Small intestine (tissue), 7 donors: ENCODE results near the gene SPINT2. TPM values are rescaled to one million over a fixed set of nuclear protein-coding genes. Genes with fewer than 3 reads are reported as not detected.
"Not testable (repeated sequence)": the region's sequence is repeated elsewhere in the genome, so short reads cannot be mapped to it uniquely, and the experiment has no call there.

ENCODE experiments used
- DNase-seq, 2 donors: peaks; one replicate each; pipeline versions ENCODE4 v3.0.0 to v3.0.0-alpha.2; 2013
- FAIRE-seq: peaks from 2 replicates; lab custom pipeline; 2012; peaks lifted over from hg19 to GRCh38; lab: Jason Lieb, UNC
- H3K27ac ChIP-seq, 3 donors: one replicate each; pipeline ENCODE4 v1.5.1; 2013; ENCODE audit warnings: low read length in 2 of 3, mild to moderate bottlenecking in 2 of 3, control low read depth in 1 of 3, inconsistent platforms in 1 of 3, low read depth in 1 of 3, moderate library complexity in 1 of 3
- H3K27me3 ChIP-seq, 3 donors: one replicate each; pipeline ENCODE4 v1.6.1; 2013; ENCODE audit warnings: low read length in 3 of 3, inconsistent platforms in 1 of 3; ENCODE audit not compliant: control insufficient read depth in 3 of 3, insufficient read depth in 3 of 3
- H3K36me3 ChIP-seq, 3 donors: one replicate each; pipeline ENCODE4 v1.6.1; 2013; ENCODE audit warnings: low read length in 3 of 3, inconsistent platforms in 1 of 3, low read depth in 1 of 3, mild to moderate bottlenecking in 1 of 3, moderate library complexity in 1 of 3; ENCODE audit not compliant: control insufficient read depth in 3 of 3, insufficient read depth in 2 of 3
- H3K4me1 ChIP-seq, 3 donors: one replicate each; pipeline ENCODE4 v1.6.1; 2013; ENCODE audit warnings: low read length in 2 of 3, inconsistent platforms in 1 of 3, low read depth in 1 of 3, mild to moderate bottlenecking in 1 of 3, moderate library complexity in 1 of 3; ENCODE audit not compliant: control insufficient read depth in 3 of 3, insufficient read depth in 2 of 3
- H3K4me3 ChIP-seq, 3 donors: one replicate each; pipeline ENCODE4 v1.5.1; 2013; ENCODE audit warnings: low read length in 3 of 3, control low read depth in 1 of 3, inconsistent platforms in 1 of 3, low read depth in 1 of 3, mild to moderate bottlenecking in 1 of 3, moderate library complexity in 1 of 3
- H3K9me3 ChIP-seq, 2 donors: one replicate each; pipeline ENCODE4 v1.6.1; 2013; ENCODE audit warnings: low read depth in 1 of 2, low read length in 1 of 2; ENCODE audit not compliant: control insufficient read depth in 2 of 2, insufficient read depth in 1 of 2
- WGBS, 3 donors: extraction: QIAGEN DNeasy Blood & Tissue Kit; methylation state at CpG; one replicate each; pipeline ENCODE4 v1.1.7; 2013; 5-methylcytosine and 5-hydroxymethylcytosine counted together
- polyA plus RNA-seq, 4 donors: library from polyadenylated mRNA; stranded (reverse) in 3 of 4; unstranded in 1 of 4; fragments of 200-250 nt in 3 of 4; fragments of 120-200 nt in 1 of 4; gene quantifications; one replicate each; pipeline versions ENCODE4 v1.2.1 to v1.2.3, GENCODE V29; 2013
- donor health status: healthy with polysubstance abuse.
- donor health status: control.
- donor health status: control.
- donor health status: Bipolar disorder and iron deficiency.
- donor health status: healthy.

SPINT2 gene
- polyA plus RNA-seq, 4 donors = 263 to 450 (median 424) TPM

- Histone ChIP-seq H3K4me1 (peaks cover 0 to 3% (median 2%) of the 10 kb centered on the region in 3 donors), H3K4me3 (no peak overlapping the region), H3K27ac (no peak overlapping the region), H3K9me3 (no peaks in the 10 kb centered on the region), H3K27me3 (peaks cover 0 to 46% (median 29%) of the 10 kb centered on the region in 3 donors), H3K36me3 (no peaks in the 10 kb centered on the region)
- 82 to 90% (median 83%) methylated on average over 3 of the region's 3 CpGs for WGBS, 3 donors
- no peak for DNase-seq
- no peak for FAIRE-seq
These were observed 41.3 kb upstream of the SPINT2 start for GRCh38 chr19:38223119-38223523.

GRCh38 chr19:38223617-38224013 is 40.8 kb upstream of the SPINT2 start:
- peaks cover 0 to 49% (median 31%) of the 10 kb centered on the region in 3 donors for H3K27me3 ChIP-seq
- H3K4me3 ChIP-seq = peak overlapping the region in 2 of 3 donors; percentile 33 to 37

GRCh38 chr19:38224014-38224862 is 40.1 kb upstream of the SPINT2 start, which contains the start of gene DPF1:
Gene DPF1, minus strand, starts transcription at chr19:38224222. Its CDS starts 80 bp downstream, at chr19:38224142.
- 1 to 2% (median 2%) methylated on average over 41 to 61 of the region's 61 CpGs for WGBS, 3 donors

More at GRCh38 chr19:38223617-38224013, 40.8 kb upstream of the SPINT2 start:
- no peak overlapping the region for H3K27ac ChIP-seq
- DNase-seq = no peak
- 6 to 11% (median 8%) methylated on average over 10 to 13 of the region's 13 CpGs for WGBS, 3 donors
- peaks cover 0 to 4% (median 3%) of the 10 kb centered on the region in 3 donors for H3K4me1 ChIP-seq
- no peak for FAIRE-seq
- no peaks in the 10 kb centered on the region for H3K9me3 ChIP-seq
- H3K36me3 ChIP-seq = no peaks in the 10 kb centered on the region

GRCh38 chr19:38224863-38225218 is 39.5 kb upstream of the SPINT2 start:
- not testable (repeated sequence) for DNase-seq, H3K36me3 ChIP-seq, FAIRE-seq, H3K9me3 ChIP-seq, H3K27ac ChIP-seq, H3K4me3 ChIP-seq
- peaks cover 3 to 11% (median 5%) of the 10 kb centered on the region in 3 donors for H3K4me1 ChIP-seq
- H3K27me3 ChIP-seq = peaks cover 7 to 58% (median 35%) of the 10 kb centered on the region in 3 donors
- 79 to 89% (median 89%) methylated on average over 6 of the region's 6 CpGs for whole genome bisulfite sequencing, 3 donors

More at GRCh38 chr19:38224014-38224862, 40.1 kb upstream of the SPINT2 start, which contains the start of gene DPF1:
- Histone ChIP-seq H3K4me3 (peak within 1 kb of the TSS in 2 of 3 donors; percentile 33 to 37), H3K27ac (no peak within 1 kb of the TSS), H3K27me3 (peaks cover 2 to 55% (median 33%) of the 10 kb centered on the region in 3 donors), H3K36me3 (no peaks in the 10 kb centered on the region), H3K9me3 (no peaks in the 10 kb centered on the region), H3K4me1 (peaks cover 1 to 10% (median 5%) of the 10 kb centered on the region in 3 donors)
- no peak for FAIRE-seq
- DNase-seq = peak; percentile 26 to 78

- Histone ChIP-seq H3K9me3 (no peaks in the 10 kb centered on the region), H3K36me3 (no peaks in the 10 kb centered on the region), H3K4me3 (no peak overlapping the region), H3K27ac (no peak overlapping the region), H3K4me1 (peaks cover 3 to 11% (median 5%) of the 10 kb centered on the region in 3 donors), H3K27me3 (peaks cover 8 to 68% (median 36%) of the 10 kb centered on the region in 3 donors)
- no peak for FAIRE-seq
- WGBS, 3 donors = 58 to 68% (median 66%) methylated on average over 11 of the region's 11 CpGs
- no peak for DNase-seq
These were observed 36.9 kb upstream of the SPINT2 start for GRCh38 chr19:38227287-38228004.

- H3K4me3 ChIP-seq = no peak overlapping the region
- peaks cover 8 to 63% (median 36%) of the 10 kb centered on the region in 3 donors for H3K27me3 ChIP-seq
- H3K27ac ChIP-seq = no peak overlapping the region
- 13 to 15% (median 14%) methylated on average over 12 to 16 of the region's 16 CpGs for WGBS, 3 donors
- H3K4me1 ChIP-seq = peaks cover 3 to 11% (median 5%) of the 10 kb centered on the region in 3 donors
- no peak for FAIRE-seq
- no peaks in the 10 kb centered on the region for H3K9me3 ChIP-seq
- no peak for DNase-seq
- H3K36me3 ChIP-seq = no peaks in the 10 kb centered on the region
These were observed 36.4 kb upstream of the SPINT2 start for GRCh38 chr19:38228005-38228377.

GRCh38 chr19:38228491-38229439 is 35.6 kb upstream of the SPINT2 start:
- 2 to 3% (median 3%) methylated on average over 58 to 80 of the region's 80 CpGs for WGBS, 3 donors
- Histone ChIP-seq H3K27ac (no peak overlapping the region), H3K27me3 (peaks cover 8 to 55% (median 32%) of the 10 kb centered on the region in 3 donors), H3K4me3 (peak overlapping the region in 2 of 3 donors; percentile 16 to 22), H3K9me3 (no peaks in the 10 kb centered on the region), H3K4me1 (peaks cover 3 to 11% (median 5%) of the 10 kb centered on the region in 3 donors), H3K36me3 (no peaks in the 10 kb centered on the region)
- DNase-seq (no peak), FAIRE-seq (no peak)
